WTC11 (cell line): ENCODE data around the gene DGLUCY. TPM values are rescaled to one million over a fixed set of nuclear protein-coding genes. Genes with fewer than 3 reads are reported as not detected.

Source experiments
- ATAC-seq: fragments of 200-7000 bp; cut with Tn5 transposase; 2 replicates; pipeline ENCODE4 v1.10.0; 2021; ENCODE audit warnings: mild to moderate bottlenecking, moderate library complexity
- CTCF ChIA-PET: fragments of 300-600 bp; sonication (Branson Sonifier 250); formaldehyde crosslinking; loops from one replicate; lab custom pipeline; 2021; ENCODE audit warnings: antibody characterized with exemption; lab: Charles Lee
- POLR2A ChIA-PET: fragments of 350-600 bp; sonication (Branson Sonifier 250); formaldehyde crosslinking; loops from one replicate; lab custom pipeline; 2021; ENCODE audit warnings: antibody characterized with exemption; lab: Charles Lee
- DNase-seq: peaks from one replicate; pipeline ENCODE4 v3.0.0; 2021; ENCODE audit warnings: low spot score
- H3K27ac Mint-ChIP-seq: 2 replicates; pipeline ENCODE4 v1.8.0; 2021; ENCODE audit warnings: mixed read lengths
- H3K27me3 Mint-ChIP-seq: 2 replicates; pipeline ENCODE4 v1.8.0; 2021; ENCODE audit warnings: low read depth, mild to moderate bottlenecking, moderate library complexity, mixed read lengths
- H3K36me3 Mint-ChIP-seq: 2 replicates; pipeline ENCODE4 v1.8.0; 2021; ENCODE audit warnings: mixed read lengths
- H3K4me1 Mint-ChIP-seq: 2 replicates; pipeline ENCODE4 v1.8.0; 2022; ENCODE audit warnings: mixed read lengths
- H3K4me3 Mint-ChIP-seq: 2 replicates; pipeline ENCODE4 v1.8.0; 2021; ENCODE audit warnings: mild to moderate bottlenecking, moderate library complexity, mixed read lengths
- H3K9me3 Mint-ChIP-seq: 2 replicates; pipeline ENCODE4 v1.8.0; 2021; ENCODE audit warnings: mixed read lengths
- CREB1 ChIP-seq: sonication (generic); formaldehyde crosslinking; IDR thresholded peaks from 2 replicates; pipeline ENCODE4 v1.8.0; 2023; ENCODE audit warnings: mild to moderate bottlenecking, missing genetic modification reagents
- GRHL2 ChIP-seq: fragments of 250-450 bp; sonication (Bioruptor Pico); IDR thresholded peaks from 2 replicates; pipeline ENCODE4 v1.8.0; 2022; ENCODE audit warnings: mild to moderate bottlenecking, moderate library complexity; ENCODE audit not compliant: insufficient replicate concordance, severe bottlenecking
- IRF2 ChIP-seq: sonication (generic); formaldehyde crosslinking; IDR thresholded peaks from 2 replicates; pipeline ENCODE4 v1.8.0; 2022; ENCODE audit warnings: low read depth, missing genetic modification reagents, borderline replicate concordance
- JUN ChIP-seq: sonication (generic); formaldehyde crosslinking; IDR thresholded peaks from 2 replicates; pipeline ENCODE4 v1.8.0; 2023; ENCODE audit warnings: mild to moderate bottlenecking, missing genetic modification reagents
- NFATC4 ChIP-seq: fragments of 250-450 bp; sonication (Bioruptor Pico); IDR thresholded peaks from 2 replicates; pipeline ENCODE4 v1.9.0; 2021; ENCODE audit warnings: mild to moderate bottlenecking
- OVOL2 ChIP-seq: fragments of 250-450 bp; sonication (Bioruptor Pico); IDR thresholded peaks from 2 replicates; pipeline ENCODE4 v1.9.0; 2021; ENCODE audit warnings: mild to moderate bottlenecking, borderline replicate concordance
- RELA ChIP-seq: sonication (generic); formaldehyde crosslinking; IDR thresholded peaks from 2 replicates; pipeline ENCODE4 v1.8.1; 2022; ENCODE audit warnings: missing genetic modification reagents, mild to moderate bottlenecking, borderline replicate concordance
- RORB ChIP-seq: fragments of 250-450 bp; sonication (Bioruptor Pico); IDR thresholded peaks from 2 replicates; pipeline ENCODE4 v1.9.0; 2021; ENCODE audit warnings: mild to moderate bottlenecking
- TCF7 ChIP-seq: sonication (generic); formaldehyde crosslinking; IDR thresholded peaks from 2 replicates; pipeline ENCODE4 v1.8.0; 2022; ENCODE audit warnings: mild to moderate bottlenecking, low read depth, missing genetic modification reagents, moderate library complexity
- TEAD1 ChIP-seq: sonication (generic); formaldehyde crosslinking; IDR thresholded peaks from 2 replicates; pipeline ENCODE4 v1.8.0; 2022; ENCODE audit warnings: mild to moderate bottlenecking, missing genetic modification reagents
- ZNF138 ChIP-seq: sonication (generic); formaldehyde crosslinking; conservative IDR thresholded peaks from 2 replicates; pipeline ENCODE4 v1.8.1; 2022; ENCODE audit warnings: mild to moderate bottlenecking, moderate library complexity, missing genetic modification reagents
- ZNF317 ChIP-seq: sonication (generic); formaldehyde crosslinking; IDR thresholded peaks from 2 replicates; pipeline ENCODE4 v1.8.1; 2023; ENCODE audit warnings: low read depth, mild to moderate bottlenecking, moderate library complexity, missing genetic modification reagents, borderline replicate concordance
- ZNF423 ChIP-seq: fragments of 250-450 bp; sonication (Bioruptor Pico); IDR thresholded peaks from 2 replicates; pipeline ENCODE4 v2.1.2; 2022; ENCODE audit warnings: mild to moderate bottlenecking, moderate library complexity
- total RNA-seq: library from RNA; stranded (reverse); gene quantifications from 3 replicates; pipeline ENCODE4 v1.2.3, GENCODE V29; 2021
- TF ChIP-seq, protein P1 (sequence below): sonication (generic); formaldehyde crosslinking; IDR thresholded peaks from 2 replicates; pipeline ENCODE4 v1.8.1; 2023; ENCODE audit warnings: mild to moderate bottlenecking, missing genetic modification reagents, moderate library complexity
- TF ChIP-seq, protein P2 (sequence below): fragments of 250-450 bp; sonication (Bioruptor Pico); IDR thresholded peaks from 2 replicates; pipeline ENCODE4 v1.9.0; 2021; ENCODE audit warnings: mild to moderate bottlenecking
- TF ChIP-seq, protein P3 (sequence below): fragments of 250-450 bp; sonication (Bioruptor Pico); IDR thresholded peaks from 2 replicates; pipeline ENCODE4 v1.8.0; 2021; ENCODE audit warnings: mild to moderate bottlenecking
- TF ChIP-seq, protein P4 (sequence below): sonication (generic); formaldehyde crosslinking; IDR thresholded peaks from 2 replicates; pipeline ENCODE4 v1.8.0; 2022; ENCODE audit warnings: mild to moderate bottlenecking, missing genetic modification reagents
- TF ChIP-seq, protein P5 (sequence below): sonication (generic); formaldehyde crosslinking; IDR thresholded peaks from 2 replicates; pipeline ENCODE4 v1.8.0; 2022; ENCODE audit warnings: mild to moderate bottlenecking, missing genetic modification reagents
- TF ChIP-seq, protein P6 (sequence below): sonication (generic); formaldehyde crosslinking; IDR thresholded peaks from 2 replicates; pipeline ENCODE4 v1.8.1; 2022; ENCODE audit warnings: mild to moderate bottlenecking, missing genetic modification reagents, moderate library complexity, borderline replicate concordance

Gene DGLUCY
- total RNA-seq, 1 experiment from 2014 or later = 35.4 TPM

DNA sequence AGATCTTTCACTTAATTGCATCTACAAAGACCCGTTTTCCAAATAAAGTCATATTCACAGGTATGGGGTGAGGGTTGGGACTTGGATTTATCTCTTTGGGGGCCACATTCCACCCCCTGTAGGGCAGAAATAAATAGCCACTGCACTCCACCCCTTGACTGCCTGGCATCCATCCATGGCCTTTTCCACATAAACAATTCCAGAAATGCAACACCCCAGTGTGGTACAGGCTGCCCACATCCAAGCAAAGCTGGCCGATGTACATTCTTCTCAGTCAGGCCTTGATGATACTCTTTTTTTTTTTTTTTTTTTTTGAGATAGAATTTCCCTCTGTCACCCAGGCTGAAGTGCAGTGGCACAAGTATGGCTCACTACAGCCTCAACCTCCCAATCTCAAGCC lies 12.9 kb downstream of the DGLUCY start (continued):
- TF ChIP-seq, protein P1, sequence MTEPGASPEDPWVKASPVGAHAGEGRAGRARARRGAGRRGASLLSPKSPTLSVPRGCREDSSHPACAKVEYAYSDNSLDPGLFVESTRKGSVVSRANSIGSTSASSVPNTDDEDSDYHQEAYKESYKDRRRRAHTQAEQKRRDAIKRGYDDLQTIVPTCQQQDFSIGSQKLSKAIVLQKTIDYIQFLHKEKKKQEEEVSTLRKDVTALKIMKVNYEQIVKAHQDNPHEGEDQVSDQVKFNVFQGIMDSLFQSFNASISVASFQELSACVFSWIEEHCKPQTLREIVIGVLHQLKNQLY = no peak

DNA sequence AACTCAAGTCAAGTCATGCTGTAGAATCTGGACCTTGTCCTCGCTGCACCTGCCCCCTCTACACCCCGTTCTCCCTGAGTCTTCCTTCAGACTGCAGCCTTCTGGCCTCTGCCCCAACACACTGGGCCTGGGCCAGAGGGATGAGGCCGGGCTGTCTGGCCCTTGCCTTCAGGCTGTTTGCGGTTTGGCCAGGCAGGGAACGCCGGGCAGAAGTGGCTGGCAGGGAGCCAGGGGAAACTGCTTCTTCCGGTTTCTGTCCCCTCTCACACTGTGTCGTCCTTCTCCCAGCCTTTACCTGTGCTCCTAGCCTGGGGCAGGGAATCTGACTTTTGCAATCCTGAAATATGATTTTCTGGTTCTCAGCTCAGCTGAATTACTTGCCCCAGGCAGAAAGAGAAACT lies 13.5 kb downstream of the DGLUCY start:
- H3K4me3 Mint-ChIP-seq = no peak overlapping the region
- TF ChIP-seq ZNF138 (CRISPR knock-in tag) = no peak
- no peak for TF ChIP-seq TCF7 (CRISPR knock-in tag)
- TF ChIP-seq, protein P2, sequence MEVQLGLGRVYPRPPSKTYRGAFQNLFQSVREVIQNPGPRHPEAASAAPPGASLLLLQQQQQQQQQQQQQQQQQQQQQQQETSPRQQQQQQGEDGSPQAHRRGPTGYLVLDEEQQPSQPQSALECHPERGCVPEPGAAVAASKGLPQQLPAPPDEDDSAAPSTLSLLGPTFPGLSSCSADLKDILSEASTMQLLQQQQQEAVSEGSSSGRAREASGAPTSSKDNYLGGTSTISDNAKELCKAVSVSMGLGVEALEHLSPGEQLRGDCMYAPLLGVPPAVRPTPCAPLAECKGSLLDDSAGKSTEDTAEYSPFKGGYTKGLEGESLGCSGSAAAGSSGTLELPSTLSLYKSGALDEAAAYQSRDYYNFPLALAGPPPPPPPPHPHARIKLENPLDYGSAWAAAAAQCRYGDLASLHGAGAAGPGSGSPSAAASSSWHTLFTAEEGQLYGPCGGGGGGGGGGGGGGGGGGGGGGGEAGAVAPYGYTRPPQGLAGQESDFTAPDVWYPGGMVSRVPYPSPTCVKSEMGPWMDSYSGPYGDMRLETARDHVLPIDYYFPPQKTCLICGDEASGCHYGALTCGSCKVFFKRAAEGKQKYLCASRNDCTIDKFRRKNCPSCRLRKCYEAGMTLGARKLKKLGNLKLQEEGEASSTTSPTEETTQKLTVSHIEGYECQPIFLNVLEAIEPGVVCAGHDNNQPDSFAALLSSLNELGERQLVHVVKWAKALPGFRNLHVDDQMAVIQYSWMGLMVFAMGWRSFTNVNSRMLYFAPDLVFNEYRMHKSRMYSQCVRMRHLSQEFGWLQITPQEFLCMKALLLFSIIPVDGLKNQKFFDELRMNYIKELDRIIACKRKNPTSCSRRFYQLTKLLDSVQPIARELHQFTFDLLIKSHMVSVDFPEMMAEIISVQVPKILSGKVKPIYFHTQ (CRISPR knock-in tag) = no peak
- no peak for TF ChIP-seq OVOL2
- no peak for TF ChIP-seq RELA (CRISPR knock-in tag)
- no peak for TF ChIP-seq ZNF317 (CRISPR knock-in tag)
- no peak for TF ChIP-seq ZNF423 (CRISPR knock-in tag)
- TF ChIP-seq, protein P3, sequence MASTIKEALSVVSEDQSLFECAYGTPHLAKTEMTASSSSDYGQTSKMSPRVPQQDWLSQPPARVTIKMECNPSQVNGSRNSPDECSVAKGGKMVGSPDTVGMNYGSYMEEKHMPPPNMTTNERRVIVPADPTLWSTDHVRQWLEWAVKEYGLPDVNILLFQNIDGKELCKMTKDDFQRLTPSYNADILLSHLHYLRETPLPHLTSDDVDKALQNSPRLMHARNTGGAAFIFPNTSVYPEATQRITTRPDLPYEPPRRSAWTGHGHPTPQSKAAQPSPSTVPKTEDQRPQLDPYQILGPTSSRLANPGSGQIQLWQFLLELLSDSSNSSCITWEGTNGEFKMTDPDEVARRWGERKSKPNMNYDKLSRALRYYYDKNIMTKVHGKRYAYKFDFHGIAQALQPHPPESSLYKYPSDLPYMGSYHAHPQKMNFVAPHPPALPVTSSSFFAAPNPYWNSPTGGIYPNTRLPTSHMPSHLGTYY (CRISPR knock-in tag) = no peak
- no peak for TF ChIP-seq IRF2 (CRISPR knock-in tag)
- TF ChIP-seq, protein P4, sequence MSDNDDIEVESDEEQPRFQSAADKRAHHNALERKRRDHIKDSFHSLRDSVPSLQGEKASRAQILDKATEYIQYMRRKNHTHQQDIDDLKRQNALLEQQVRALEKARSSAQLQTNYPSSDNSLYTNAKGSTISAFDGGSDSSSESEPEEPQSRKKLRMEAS (CRISPR knock-in tag) = no peak
- TF ChIP-seq TEAD1 (CRISPR knock-in tag) = no peak
- no peak for TF ChIP-seq CREB1 (CRISPR knock-in tag)
- TF ChIP-seq, protein P5, sequence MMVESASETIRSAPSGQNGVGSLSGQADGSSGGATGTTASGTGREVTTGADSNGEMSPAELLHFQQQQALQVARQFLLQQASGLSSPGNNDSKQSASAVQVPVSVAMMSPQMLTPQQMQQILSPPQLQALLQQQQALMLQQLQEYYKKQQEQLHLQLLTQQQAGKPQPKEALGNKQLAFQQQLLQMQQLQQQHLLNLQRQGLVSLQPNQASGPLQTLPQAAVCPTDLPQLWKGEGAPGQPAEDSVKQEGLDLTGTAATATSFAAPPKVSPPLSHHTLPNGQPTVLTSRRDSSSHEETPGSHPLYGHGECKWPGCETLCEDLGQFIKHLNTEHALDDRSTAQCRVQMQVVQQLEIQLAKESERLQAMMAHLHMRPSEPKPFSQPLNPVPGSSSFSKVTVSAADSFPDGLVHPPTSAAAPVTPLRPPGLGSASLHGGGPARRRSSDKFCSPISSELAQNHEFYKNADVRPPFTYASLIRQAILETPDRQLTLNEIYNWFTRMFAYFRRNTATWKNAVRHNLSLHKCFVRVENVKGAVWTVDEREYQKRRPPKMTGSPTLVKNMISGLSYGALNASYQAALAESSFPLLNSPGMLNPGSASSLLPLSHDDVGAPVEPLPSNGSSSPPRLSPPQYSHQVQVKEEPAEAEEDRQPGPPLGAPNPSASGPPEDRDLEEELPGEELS (CRISPR knock-in tag) = no peak
- no peak for TF ChIP-seq NFATC4 (CRISPR knock-in tag)
- TF ChIP-seq, all 79 proteins: peak for 0
- CTCF ChIA-PET = interaction anchor here (0.7 to 1.4 kb wide), 3 partner anchors 11 to 67 kb away, joined by 3 to 6 read pairs (median 3); partner anchors contain the start of genes DGLUCY and RPS6KA5
- Mint-ChIP-seq H3K9me3 (no peaks in the 10 kb centered on the region), H3K27ac (no peak overlapping the region), H3K36me3 (peaks cover 25% of the 10 kb centered on the region), H3K4me1 (peaks cover 8% of the 10 kb centered on the region), H3K27me3 (no peaks in the 10 kb centered on the region)
- ATAC-seq = no peak
- POLR2A ChIA-PET = no interaction called here
- DNase-seq = no peak

DNA sequence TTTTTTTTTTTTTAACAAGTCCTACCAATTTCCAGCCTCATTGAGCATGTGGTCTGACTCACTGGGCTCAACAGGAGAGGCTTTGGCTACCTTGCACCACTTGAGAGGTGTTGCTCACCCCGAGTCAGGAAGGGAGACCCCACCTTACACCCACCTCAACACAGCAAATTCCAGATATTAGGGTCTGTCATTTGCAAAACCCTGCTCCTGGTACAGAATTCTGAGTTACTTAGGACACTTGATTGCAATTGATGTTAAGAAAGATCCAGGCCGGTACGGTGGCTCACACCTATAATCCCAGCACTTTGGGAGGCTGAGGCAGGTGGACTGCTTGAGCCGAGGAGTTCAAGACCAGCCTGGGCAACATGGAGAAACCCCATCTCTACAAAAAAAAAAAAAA lies 14.1 kb downstream of the DGLUCY start:
- ATAC-seq = no peak
- no peak overlapping the region for H3K27ac Mint-ChIP-seq
- H3K36me3 Mint-ChIP-seq = peaks cover 25% of the 10 kb centered on the region
- TF ChIP-seq RORB (CRISPR knock-in tag) (no peak), JUN (no peak), CREB1 (CRISPR knock-in tag) (no peak), GRHL2 (CRISPR knock-in tag) (no peak), ZNF138 (CRISPR knock-in tag) (no peak), ZNF423 (CRISPR knock-in tag) (no peak), ZNF317 (CRISPR knock-in tag) (no peak)
- TF ChIP-seq, protein P6, sequence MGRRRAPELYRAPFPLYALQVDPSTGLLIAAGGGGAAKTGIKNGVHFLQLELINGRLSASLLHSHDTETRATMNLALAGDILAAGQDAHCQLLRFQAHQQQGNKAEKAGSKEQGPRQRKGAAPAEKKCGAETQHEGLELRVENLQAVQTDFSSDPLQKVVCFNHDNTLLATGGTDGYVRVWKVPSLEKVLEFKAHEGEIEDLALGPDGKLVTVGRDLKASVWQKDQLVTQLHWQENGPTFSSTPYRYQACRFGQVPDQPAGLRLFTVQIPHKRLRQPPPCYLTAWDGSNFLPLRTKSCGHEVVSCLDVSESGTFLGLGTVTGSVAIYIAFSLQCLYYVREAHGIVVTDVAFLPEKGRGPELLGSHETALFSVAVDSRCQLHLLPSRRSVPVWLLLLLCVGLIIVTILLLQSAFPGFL (CRISPR knock-in tag) = no peak
- TF ChIP-seq, protein P4 (CRISPR knock-in tag) = no peak
- no peak for DNase-seq
- no peak overlapping the region for H3K4me3 Mint-ChIP-seq
- H3K4me1 Mint-ChIP-seq = peaks cover 8% of the 10 kb centered on the region
- ChIA-PET CTCF (interaction anchor here (0.6 to 1.2 kb wide), 4 partner anchors 8 to 67 kb away, joined by 3 to 6 read pairs (median 3); partner anchors contain the start of genes DGLUCY and RPS6KA5), POLR2A (interaction anchor here (0.6 kb wide), 1 partner anchor 220 kb away, joined by 3 read pairs; no protein-coding TSS in a partner anchor)
- no peaks in the 10 kb centered on the region for H3K9me3 Mint-ChIP-seq
- no peaks in the 10 kb centered on the region for H3K27me3 Mint-ChIP-seq
